B cell (primary cell): Measurements from ENCODE around the gene TMPRSS9. TPM values are rescaled to one million over a fixed set of nuclear protein-coding genes. Genes with fewer than 3 reads are reported as not detected.

ENCODE experiments used
- ATAC-seq: fragments of 200-7000 bp; cut with Tn5 transposase; one replicate; pipeline ENCODE4 v1.10.0; 2021; ENCODE audit warnings: low read depth, mild to moderate bottlenecking, moderate number of reproducible peaks, moderate library complexity
- CTCF ChIA-PET: fragments of 350-600 bp; sonication (Branson Sonifier 250); formaldehyde crosslinking; loops from one replicate; lab custom pipeline; 2021; ENCODE audit warnings: antibody characterized with exemption, inconsistent platforms; lab: Charles Lee
- POLR2A ChIA-PET: fragments of 350-600 bp; sonication (Branson Sonifier 250); formaldehyde crosslinking; loops from one replicate; lab custom pipeline; 2021; ENCODE audit warnings: antibody characterized with exemption; lab: Charles Lee
- DNase-seq: peaks from one replicate; pipeline ENCODE4 v3.0.0; 2013
- H2AFZ ChIP-seq: 2 replicates; pipeline ENCODE4 v1.6.1; 2012; ENCODE audit warnings: mild to moderate bottlenecking, low read depth, low read length; ENCODE audit not compliant: insufficient read depth, poor library complexity, severe bottlenecking
- H3K27ac ChIP-seq, 2 donors: 1 replicate in 1 of 2; 2 replicates in 1 of 2; pipeline ENCODE4 v1.5.1; 2012 to 2013; ENCODE audit warnings: low read length in 2 of 2, mild to moderate bottlenecking in 2 of 2, moderate library complexity in 1 of 2
- H3K27me3 ChIP-seq, 4 experiments: fragments of 200-600 bp in 1 of 4; sonication (generic) in 1 of 4; replicated peaks in 1 of 4; 1 replicate in 2 of 4; 2 replicates in 2 of 4; pipeline versions ENCODE4 v1.6.1 to v1.7.0; 2013 to 2016; ENCODE audit warnings: low read length in 3 of 4, mild to moderate bottlenecking in 2 of 4, mixed read lengths in 1 of 4, moderate library complexity in 1 of 4; ENCODE audit not compliant: insufficient read depth in 4 of 4, control insufficient read depth in 3 of 4; ENCODE audit errors: control extremely low read depth in 1 of 4
- H3K36me3 ChIP-seq, 2 experiments: replicated peaks in 1 of 2; 1 replicate in 1 of 2; 2 replicates in 1 of 2; pipeline versions ENCODE4 v1.6.1 to v1.7.1; 2013; ENCODE audit warnings: low read length in 1 of 2; ENCODE audit not compliant: insufficient read depth in 2 of 2, control insufficient read depth in 1 of 2; ENCODE audit errors: control extremely low read depth in 1 of 2, extremely low read depth in 1 of 2
- H3K4me1 ChIP-seq, 2 donors: fragments of 200-600 bp in 1 of 2; sonication (generic) in 1 of 2; 1 replicate in 1 of 2; 2 replicates in 1 of 2; pipeline versions ENCODE4 v1.5.1 to v1.6.1; 2013 to 2017; ENCODE audit warnings: low read length in 2 of 2; ENCODE audit not compliant: control insufficient read depth in 2 of 2, insufficient read depth in 2 of 2
- H3K4me2 ChIP-seq: replicated peaks from 2 replicates; pipeline ENCODE3; 2012; ENCODE audit warnings: mild to moderate bottlenecking, low read depth, low read length; ENCODE audit not compliant: poor library complexity, severe bottlenecking
- H3K4me3 ChIP-seq, 5 experiments: fragments of 200-600 bp in 1 of 5; sonication (generic) in 1 of 5; 1 replicate in 3 of 5; 2 replicates in 2 of 5; pipeline versions ENCODE4 v1.5.1 to v1.7.0; 2011 to 2016; ENCODE audit warnings: low read length in 4 of 5, mild to moderate bottlenecking in 4 of 5, low read depth in 2 of 5, control low read depth in 1 of 5, moderate library complexity in 1 of 5; ENCODE audit not compliant: insufficient read depth in 1 of 5; ENCODE audit errors: control extremely low read depth in 1 of 5, extremely low read depth in 1 of 5
- H3K79me2 ChIP-seq: fragments of 200-600 bp; sonication (generic); one replicate; pipeline ENCODE4 v1.6.0; 2016; ENCODE audit warnings: low read length; ENCODE audit not compliant: control insufficient read depth, insufficient read depth
- H3K9ac ChIP-seq: fragments of 200-600 bp; sonication (generic); 2 replicates; pipeline ENCODE4 v1.6.1; 2017; ENCODE audit warnings: mild to moderate bottlenecking, low read length, moderate library complexity
- H3K9me3 ChIP-seq, 3 donors: one replicate each; pipeline versions ENCODE4 v1.6.1 to v1.7.1; 2013; ENCODE audit warnings: low read length in 2 of 3; ENCODE audit not compliant: control insufficient read depth in 2 of 3, insufficient read depth in 1 of 3; ENCODE audit errors: control extremely low read depth in 1 of 3
- H4K20me1 ChIP-seq: 2 replicates; pipeline ENCODE4 v1.6.0; 2012; ENCODE audit warnings: mild to moderate bottlenecking, low read length; ENCODE audit not compliant: insufficient read depth, control insufficient read depth, poor library complexity, severe bottlenecking
- H3K27ac Mint-ChIP-seq: one replicate; pipeline ENCODE4 v1.8.0; 2021; ENCODE audit warnings: mixed read lengths
- H3K27me3 Mint-ChIP-seq: one replicate; pipeline ENCODE4 v1.8.0; 2021; ENCODE audit warnings: mixed read lengths
- H3K4me1 Mint-ChIP-seq: one replicate; pipeline ENCODE4 v1.8.0; 2021; ENCODE audit warnings: mixed read lengths
- H3K4me3 Mint-ChIP-seq: one replicate; pipeline ENCODE4 v1.8.0; 2021; ENCODE audit warnings: mixed read lengths
- H3K9me3 Mint-ChIP-seq: one replicate; pipeline ENCODE4 v1.8.0; 2022; ENCODE audit warnings: mixed read lengths; ENCODE audit not compliant: insufficient read depth
- CTCF ChIP-seq: fragments of 200-600 bp; IDR thresholded peaks from one replicate; pipeline ENCODE4 v1.8.0; 2022; ENCODE audit warnings: antibody characterized with exemption, mild to moderate bottlenecking
- EZH2 ChIP-seq: IDR thresholded peaks from 2 replicates; pipeline ENCODE4 v1.6.1; 2012; ENCODE audit warnings: borderline replicate concordance, low read depth, mild to moderate bottlenecking, moderate library complexity, low read length; ENCODE audit not compliant: insufficient read depth, poor library complexity, severe bottlenecking
- WGBS: methylation state at CpG from one replicate; pipeline ENCODE4 v1.1.5; 2013; ENCODE audit warnings: missing lambda C conversion rate; ENCODE audit not compliant: insufficient coverage; 5-methylcytosine and 5-hydroxymethylcytosine counted together
- intact Hi-C: fragments of 100-400 bp; cut with micrococcal nuclease; formaldehyde crosslinking; loops from one replicate; pipeline ENCODE4 v1.10.0; 2022
- polyA plus RNA-seq: library from polyadenylated mRNA; depleted of rRNA; stranded (reverse); fragments of >200 nt; gene quantifications from 2 replicates; pipeline ENCODE4 v1.2.3, GENCODE V29; 2012
- total RNA-seq, 2 donors: library from RNA; stranded (reverse); fragments of 120-200 nt in 1 of 2; gene quantifications; 1 replicate in 1 of 2; 2 replicates in 1 of 2; pipeline versions ENCODE4 v1.2.3 to v1.2.4, GENCODE V29; 2013 to 2022

TMPRSS9 gene
- total and polyA plus RNA-seq, 2 donors (not counting 1 experiment from before 2014, with no cell fraction given), result not detected

GRCh38 chr19:2457394-2458037 lies 97.5 kb downstream of the TMPRSS9 start:
- Histone ChIP-seq H3K4me2 (peak overlapping the region; percentile 100), H3K36me3 (no peaks in the 10 kb centered on the region), H3K4me3 (peak overlapping the region in 3 of 5 experiments; percentile 39 to 59 (median 41)), H3K27ac (peak overlapping the region; percentile 41 to 80), H4K20me1 (peaks cover 8% of the 10 kb centered on the region), H3K9me3 (no peaks in the 10 kb centered on the region), H2AFZ (peak overlapping the region; percentile 83), H3K4me1 (peaks cover 16 to 40% of the 10 kb centered on the region in 2 donors), H3K27me3 (peaks cover 0 to 9% (median 2%) of the 10 kb centered on the region in 4 experiments), H3K79me2 (peaks cover 50% of the 10 kb centered on the region), H3K9ac (peak overlapping the region; percentile 60)
- WGBS, result 100% methylated on average over 3 of the region's 8 CpGs
- Mint-ChIP-seq H3K27me3 (peaks cover 3% of the 10 kb centered on the region), H3K4me1 (peaks cover 26% of the 10 kb centered on the region), H3K4me3 (peak overlapping the region; percentile 87), H3K9me3 (no peaks in the 10 kb centered on the region), H3K27ac (peak overlapping the region; percentile 89)
- ChIA-PET POLR2A (interaction anchor here (0.6 to 1.9 kb wide), 5 partner anchors 19 to 650 kb away, joined by 7 to 12 read pairs (median 7); partner anchors contain the start of genes GADD45B and TIMM13), CTCF (interaction anchor here (0.7 to 2.0 kb wide), 8 partner anchors 16 to 493 kb away, joined by 3 to 7 read pairs (median 3); partner anchors contain the start of gene TIMM13)
- ATAC-seq, result no peak
- no peak for TF ChIP-seq EZH2
- no peak for TF ChIP-seq CTCF
- intact Hi-C loops, result loop anchor here (1.0 to 2.0 kb wide), 2 partner anchors 30 to 221 kb away; partner anchors contain the start of genes PLEKHJ1, SF3A2 and TIMM13
- DNase-seq, result no peak

- Mint-ChIP-seq H3K27me3 (peaks cover 3% of the 10 kb centered on the region), H3K4me1 (peaks cover 24% of the 10 kb centered on the region), H3K4me3 (no peak overlapping the region), H3K27ac (no peak overlapping the region), H3K9me3 (no peaks in the 10 kb centered on the region)
- Histone ChIP-seq H3K4me3 (no peak overlapping the region), H2AFZ (no peak overlapping the region), H3K9ac (no peak overlapping the region), H3K79me2 (peaks cover 49% of the 10 kb centered on the region), H3K4me2 (no peak overlapping the region), H4K20me1 (peaks cover 8% of the 10 kb centered on the region), H3K27me3 (peaks cover 0 to 10% (median 2%) of the 10 kb centered on the region in 4 experiments), H3K9me3 (no peaks in the 10 kb centered on the region), H3K27ac (no peak overlapping the region), H3K4me1 (peaks cover 17 to 40% of the 10 kb centered on the region in 2 donors), H3K36me3 (no peaks in the 10 kb centered on the region)
- intact Hi-C loops, result no loop called here
- TF ChIP-seq CTCF (no peak), EZH2 (no peak)
- ATAC-seq, result no peak
- 90% methylated on average over 2 of the region's 5 CpGs for WGBS
- ChIA-PET CTCF (interaction anchor here (0.7 to 2.0 kb wide), 2 partner anchors 30 to 493 kb away, joined by 3 to 7 read pairs; partner anchors contain the start of gene TIMM13), POLR2A (interaction anchor here (0.6 to 0.7 kb wide), 2 partner anchors 231 to 650 kb away, joined by 4 to 7 read pairs; no protein-coding TSS in a partner anchor)
- DNase-seq, result no peak
Measured at GRCh38 chr19:2458054-2458453, 98.0 kb downstream of the TMPRSS9 start.
